ENCODE measurements around the gene KLK6.

Gene KLK6

GRCh38 chr19:50969413-50969760 lies at the start of gene KLK6:
Gene KLK6, minus strand, starts transcription at chr19:50969591. Its CDS starts 1,487 bp downstream, at chr19:50968104.
- in situ Hi-C loops (cut with MboI; ENCODE audit: low sequenced_read_pairs): no loop called here

- in situ Hi-C loops (cut with MboI; ENCODE audit: low sequenced_read_pairs): no loop called here
Measured at GRCh38 chr19:51018745-51019543, 49.6 kb upstream of the KLK6 start.

DNA sequence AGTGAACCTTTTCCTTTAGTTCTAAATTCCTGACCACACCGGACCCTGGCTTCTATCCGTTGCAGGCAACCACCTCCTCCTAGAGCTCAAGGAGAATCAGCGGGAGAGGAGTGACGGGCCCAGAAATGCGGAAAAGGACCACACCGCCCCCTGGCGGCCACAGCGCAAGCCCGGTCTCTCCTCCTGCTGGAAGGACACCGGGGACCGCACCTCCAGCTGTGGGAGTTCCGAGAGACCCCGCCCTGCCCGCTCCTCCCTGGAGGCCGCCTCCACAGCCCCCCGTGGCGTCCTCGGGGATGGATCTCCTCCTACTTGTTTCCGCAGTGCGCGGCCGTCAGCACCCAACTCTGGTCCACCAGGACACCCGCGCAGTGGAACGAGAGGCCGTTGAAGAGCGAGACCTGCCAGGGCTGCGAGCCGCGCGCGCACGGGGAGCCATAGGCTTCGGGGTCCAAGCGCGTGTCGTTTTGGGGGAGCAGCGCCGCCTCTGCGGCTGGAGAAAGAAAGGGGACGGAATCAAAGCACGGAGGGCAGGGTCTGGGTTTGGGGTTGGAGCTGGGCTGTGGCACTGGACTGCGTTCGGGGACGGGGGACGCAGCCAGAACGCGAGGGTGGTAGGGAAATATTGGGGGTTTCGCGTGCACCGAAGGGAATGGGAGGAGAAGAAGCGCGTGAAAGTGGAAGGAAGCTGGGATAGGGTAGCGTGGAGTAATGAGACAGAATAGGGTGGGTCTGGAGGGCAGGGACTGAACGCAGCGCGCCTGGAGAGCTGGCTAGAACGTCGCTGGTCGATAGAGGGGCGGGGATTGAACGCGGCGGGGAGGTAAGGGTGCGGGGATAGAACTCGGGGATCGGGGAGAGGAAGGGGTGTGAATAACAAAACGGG lies 47.6 kb upstream of the KLK6 start:
- in situ Hi-C loops (cut with MboI; ENCODE audit: low sequenced_read_pairs): no loop called here

- in situ Hi-C loops (cut with MboI; ENCODE audit: low sequenced_read_pairs): no loop called here
Measured at GRCh38 chr19:51015691-51016267, 46.4 kb upstream of the KLK6 start.

- in situ Hi-C loops (cut with MboI; ENCODE audit: low sequenced_read_pairs): no loop called here
Measured at GRCh38 chr19:51014242-51014641, 44.9 kb upstream of the KLK6 start.

GRCh38 chr19:51012661-51013190 lies 43.3 kb upstream of the KLK6 start:
- in situ Hi-C loops (cut with MboI; ENCODE audit: low sequenced_read_pairs): no loop called here

GRCh38 chr19:51010066-51010795 lies 40.8 kb upstream of the KLK6 start:
- in situ Hi-C loops (cut with MboI; ENCODE audit: low sequenced_read_pairs): no loop called here

DNA sequence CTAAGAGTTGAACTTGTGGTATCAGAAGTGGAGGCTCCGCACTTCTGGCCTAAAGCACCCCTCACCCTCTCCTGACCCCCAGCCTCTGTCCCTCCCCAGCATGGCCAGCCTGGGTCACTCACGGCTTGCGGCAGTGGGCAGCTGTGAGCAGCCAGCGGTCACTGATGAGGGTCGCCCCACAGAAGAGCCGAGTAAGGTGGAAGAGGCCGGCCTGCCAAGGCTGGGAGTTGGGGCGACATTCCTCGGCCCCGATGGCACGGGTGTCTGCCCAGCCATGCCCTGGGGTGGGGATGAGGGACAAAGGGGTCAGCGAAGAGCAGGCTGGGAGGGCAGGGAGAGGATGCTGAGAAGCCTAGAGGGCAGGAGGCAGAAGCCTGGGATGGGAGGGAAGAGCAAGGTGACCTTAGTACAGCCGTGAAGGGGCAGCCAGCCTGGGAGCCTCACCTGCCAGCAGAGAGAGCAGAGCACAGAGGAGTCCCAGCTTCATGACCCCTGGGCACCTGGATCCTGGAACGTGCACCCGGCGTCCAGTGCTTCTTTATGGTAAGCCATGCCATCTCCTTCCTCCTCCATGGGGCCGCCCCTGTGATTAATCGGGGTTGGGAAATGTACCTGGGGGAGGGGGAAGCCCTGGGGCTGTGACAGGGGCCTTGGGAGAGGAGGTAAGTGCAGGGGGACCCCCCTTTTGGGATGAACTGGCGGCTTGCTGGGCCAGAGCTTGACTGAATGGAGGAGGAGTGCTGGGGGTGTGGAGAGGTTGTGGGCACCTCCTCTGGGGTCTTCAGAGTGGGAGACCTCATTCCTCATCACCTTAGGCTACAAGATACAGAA lies 39.9 kb upstream of the KLK6 start:
- in situ Hi-C loops (cut with MboI; ENCODE audit: low sequenced_read_pairs): no loop called here

- in situ Hi-C loops (cut with MboI; ENCODE audit: low sequenced_read_pairs): no loop called here
Measured at GRCh38 chr19:51007488-51007887, 38.1 kb upstream of the KLK6 start.

DNA sequence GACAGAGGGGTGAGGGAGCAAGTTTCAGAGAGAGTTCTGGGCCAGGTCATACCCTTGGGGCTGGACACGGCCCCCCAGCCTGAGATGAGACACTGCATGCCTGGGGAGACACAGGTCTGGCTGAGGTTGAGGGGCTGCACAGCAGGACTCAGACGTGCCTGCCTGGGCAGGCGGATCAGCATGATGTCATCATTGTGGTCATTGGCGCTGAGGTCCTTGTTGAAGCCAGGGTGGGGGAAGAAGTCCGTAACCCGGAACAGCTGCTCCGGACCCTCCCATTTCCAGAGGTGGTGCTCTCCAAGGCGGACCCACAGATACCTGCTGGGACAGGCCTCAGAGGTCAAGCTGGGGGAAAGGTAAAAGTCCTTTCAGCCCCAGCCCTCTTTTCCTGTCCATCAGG lies 37.0 kb upstream of the KLK6 start:
- in situ Hi-C loops (cut with MboI; ENCODE audit: low sequenced_read_pairs): no loop called here

DNA sequence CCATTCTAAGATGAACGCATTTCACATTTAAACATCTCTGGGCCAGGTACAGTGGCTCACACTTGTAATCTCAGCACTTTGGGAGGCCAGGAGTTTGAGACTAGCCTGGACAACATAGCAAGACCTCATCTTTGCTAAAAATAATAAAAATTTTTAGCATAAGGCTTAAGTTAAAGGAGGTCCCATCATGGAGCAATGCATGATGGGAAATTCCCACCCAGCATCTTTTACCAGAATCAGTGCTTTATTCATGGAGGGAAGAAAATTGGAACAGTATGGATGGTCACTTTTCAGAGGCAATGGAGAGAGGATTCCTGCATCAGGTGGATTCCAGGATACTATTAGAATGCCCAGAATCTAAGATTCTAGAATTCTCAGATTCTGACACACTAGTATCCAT lies 35.9 kb upstream of the KLK6 start:
- in situ Hi-C loops (cut with MboI; ENCODE audit: low sequenced_read_pairs): no loop called here

DNA sequence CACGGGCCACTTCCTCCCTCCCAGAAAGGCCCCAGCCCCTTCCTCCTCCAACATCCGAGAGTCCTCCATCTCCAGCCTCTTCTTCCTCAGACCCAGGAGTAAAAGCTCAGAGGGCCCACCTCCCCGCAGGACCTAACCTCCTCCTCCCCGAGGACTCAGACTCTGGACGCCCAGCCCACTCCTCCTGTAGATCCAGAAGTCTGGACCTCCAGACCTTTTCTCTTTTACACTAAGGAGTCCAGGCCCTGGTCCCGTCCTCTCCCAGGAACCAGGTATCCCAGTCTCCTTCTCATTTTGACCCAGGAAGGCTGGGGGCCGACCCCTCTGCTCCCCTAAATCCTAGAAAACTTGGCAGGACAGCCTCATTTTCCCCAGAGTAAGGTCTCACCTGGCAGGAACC lies 33.9 kb upstream of the KLK6 start:
- in situ Hi-C loops (cut with MboI; ENCODE audit: low sequenced_read_pairs): no loop called here

- in situ Hi-C loops (cut with MboI; ENCODE audit: low sequenced_read_pairs): no loop called here
Measured at GRCh38 chr19:51002542-51003311, 33.3 kb upstream of the KLK6 start.

GRCh38 chr19:51002089-51002532 lies 32.7 kb upstream of the KLK6 start:
- in situ Hi-C loops (cut with MboI; ENCODE audit: low sequenced_read_pairs): no loop called here

DNA sequence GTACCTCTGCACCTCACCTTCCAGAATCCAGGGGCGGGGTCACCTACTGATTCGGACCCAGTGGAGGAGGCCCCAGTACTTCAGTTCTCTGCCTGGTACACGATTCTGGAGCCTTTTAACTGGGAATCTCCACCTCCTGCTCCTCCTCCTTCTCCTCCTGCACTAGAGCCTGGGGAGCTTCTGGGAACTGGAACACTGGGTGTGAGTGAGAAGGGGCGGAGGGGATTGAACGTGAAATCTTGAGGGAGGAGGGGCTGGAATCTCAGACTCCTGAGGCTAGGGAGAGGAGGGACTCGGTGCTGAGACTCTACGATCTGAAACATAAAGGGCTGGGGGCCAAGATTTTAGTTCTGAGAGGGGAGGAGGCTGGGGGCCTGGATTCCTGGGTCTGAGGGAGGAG lies 32.1 kb upstream of the KLK6 start, which contains the start of gene KLK8:
Gene KLK8 (minus strand): TSS at position 90 of the 400 bp plus-strand sequence. CDS start 437 bp downstream, outside the sequence.
- in situ Hi-C loops (cut with MboI; ENCODE audit: low sequenced_read_pairs): no loop called here

- in situ Hi-C loops (cut with MboI; ENCODE audit: low sequenced_read_pairs): no loop called here
Measured at GRCh38 chr19:51000981-51001380, 31.6 kb upstream of the KLK6 start.

DNA sequence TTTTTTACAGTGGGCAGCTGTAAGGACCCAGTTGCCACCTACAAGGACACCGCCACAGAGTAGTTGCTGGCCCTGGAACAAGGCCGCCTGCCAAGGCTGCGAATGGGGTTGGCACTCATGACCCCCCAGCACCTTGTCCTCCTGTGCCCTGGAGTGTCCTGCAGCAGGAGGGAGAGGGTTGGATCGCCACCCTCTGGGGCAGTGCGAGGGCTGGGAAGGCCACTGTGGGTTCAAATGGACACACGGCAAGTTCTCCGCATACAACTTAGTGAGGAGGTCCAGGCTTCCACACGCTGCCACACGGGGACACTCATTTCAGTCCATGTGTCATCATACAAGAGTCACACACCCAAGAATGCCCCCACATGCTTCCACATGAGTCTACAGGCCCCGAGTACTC lies 31.0 kb upstream of the KLK6 start:
- in situ Hi-C loops (cut with MboI; ENCODE audit: low sequenced_read_pairs): no loop called here

GRCh38 chr19:50998686-50999085 lies 29.3 kb upstream of the KLK6 start:
- in situ Hi-C loops (cut with MboI; ENCODE audit: low sequenced_read_pairs): no loop called here

GRCh38 chr19:50998061-50998460 lies 28.7 kb upstream of the KLK6 start:
- in situ Hi-C loops (cut with MboI; ENCODE audit: low sequenced_read_pairs): no loop called here

Measured in HL-60/S4 treated with retinoic acid at 250 ng/mL for 4 days and 3 days (cell line).